IPS-20b (cell line): ENCODE results near the gene TSPAN4.

Experiments used
- H3K27ac ChIP-seq: one replicate; pipeline ENCODE4 v1.5.1; 2013; ENCODE audit warnings: low read length
- H3K27me3 ChIP-seq: 2 replicates; pipeline ENCODE4 v1.6.1; 2013; ENCODE audit warnings: mild to moderate bottlenecking, low read length, inconsistent platforms; ENCODE audit not compliant: insufficient read depth
- H3K36me3 ChIP-seq: 2 replicates; pipeline ENCODE4 v1.6.1; 2013; ENCODE audit warnings: low read depth, mild to moderate bottlenecking, inconsistent platforms, low read length, moderate library complexity; ENCODE audit not compliant: insufficient read depth
- H3K4me1 ChIP-seq: 2 replicates; pipeline ENCODE4 v1.6.1; 2013; ENCODE audit warnings: mild to moderate bottlenecking, control low read depth, inconsistent platforms, low read length, moderate library complexity; ENCODE audit not compliant: insufficient read depth
- H3K4me3 ChIP-seq: 2 replicates; pipeline ENCODE4 v1.5.1; 2013; ENCODE audit warnings: mild to moderate bottlenecking, low read length, inconsistent platforms
- H3K9ac ChIP-seq: 2 replicates; pipeline ENCODE4 v1.6.1; 2013; ENCODE audit warnings: low read depth, mild to moderate bottlenecking, inconsistent platforms, low read length, moderate library complexity
- H3K9me3 ChIP-seq: 2 replicates; pipeline ENCODE4 v1.6.1; 2013; ENCODE audit warnings: mild to moderate bottlenecking, low read depth, low read length, inconsistent platforms; ENCODE audit not compliant: insufficient read depth

TSPAN4 gene

DNA sequence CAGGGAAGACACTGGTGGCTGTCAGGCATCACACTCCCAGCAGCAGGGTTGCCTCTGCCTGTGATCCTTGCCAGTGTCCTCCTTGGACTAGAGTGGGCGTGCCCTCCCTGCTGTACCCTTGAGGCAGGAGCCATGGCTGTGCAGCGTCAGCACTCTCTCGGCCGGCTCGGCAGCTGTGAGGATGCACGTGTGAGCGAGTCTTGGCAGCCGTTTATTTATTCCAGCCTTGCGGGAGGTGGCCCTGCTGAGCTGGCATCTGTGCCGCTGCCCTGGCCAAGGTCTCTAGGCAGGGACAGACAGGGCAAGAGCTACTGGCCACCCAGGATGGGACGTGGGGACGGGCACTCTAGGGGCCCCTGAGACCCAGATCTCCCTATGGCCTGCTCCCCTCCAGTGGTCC lies 33.9 kb downstream of the TSPAN4 start:
- H3K27ac ChIP-seq, result no peak overlapping the region
- H3K9ac ChIP-seq, result no peak overlapping the region
- peaks cover 28% of the 10 kb centered on the region for H3K36me3 ChIP-seq
- H3K27me3 ChIP-seq, result no peaks in the 10 kb centered on the region; the same call in 1 of the 2 replicates
- H3K4me1 ChIP-seq, result no peaks in the 10 kb centered on the region
- no peak overlapping the region for H3K4me3 ChIP-seq
- no peaks in the 10 kb centered on the region for H3K9me3 ChIP-seq

DNA sequence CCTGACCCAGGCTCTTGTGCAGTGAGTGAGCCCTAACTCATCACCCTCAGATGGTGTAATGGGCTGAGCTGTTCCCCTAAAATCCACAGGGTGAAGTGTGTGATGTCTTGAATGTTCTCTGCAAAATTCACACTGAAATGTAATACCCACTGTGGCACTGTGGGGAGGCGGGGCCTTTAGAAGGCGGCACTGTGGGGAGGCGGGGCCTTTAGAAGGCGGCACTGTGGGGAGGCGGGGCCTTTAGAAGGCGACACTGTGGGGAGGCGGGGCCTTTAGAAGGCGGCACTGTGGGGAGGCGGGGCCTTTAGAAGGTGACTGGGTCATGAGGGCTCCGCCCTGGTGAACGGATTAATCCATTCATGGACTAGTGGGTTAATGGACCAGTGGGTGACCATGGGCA lies 34.9 kb downstream of the TSPAN4 start:
- Histone ChIP-seq H3K4me3 (no peak overlapping the region), H3K36me3 (peaks cover 32% of the 10 kb centered on the region), H3K9ac (no peak overlapping the region), H3K4me1 (no peaks in the 10 kb centered on the region), H3K27me3 (no peaks in the 10 kb centered on the region; the same call in 1 of the 2 replicates), H3K27ac (no peak overlapping the region), H3K9me3 (no peaks in the 10 kb centered on the region)

DNA sequence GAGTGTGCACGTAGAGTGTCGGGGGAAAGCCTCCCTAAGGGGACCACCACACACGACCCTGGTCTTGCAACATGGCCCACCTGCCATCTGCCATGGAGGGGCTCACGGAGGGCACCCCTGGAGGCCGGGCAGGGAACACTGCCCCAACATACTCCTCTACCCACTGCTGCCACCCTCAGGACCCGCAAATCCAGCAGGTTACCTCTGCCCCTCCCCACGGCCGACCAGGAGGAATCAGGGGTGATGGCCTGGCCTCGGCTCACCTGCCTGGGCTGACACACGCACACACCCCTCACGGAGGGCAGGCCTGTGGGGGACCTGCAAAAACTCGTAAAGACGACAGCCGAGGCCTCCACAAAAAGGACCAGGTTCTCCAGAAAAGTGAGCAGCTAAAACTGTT lies 37.8 kb downstream of the TSPAN4 start:
- no peak overlapping the region for H3K9ac ChIP-seq
- H3K9me3 ChIP-seq, result no peaks in the 10 kb centered on the region
- H3K36me3 ChIP-seq, result peaks cover 37% of the 10 kb centered on the region

DNA sequence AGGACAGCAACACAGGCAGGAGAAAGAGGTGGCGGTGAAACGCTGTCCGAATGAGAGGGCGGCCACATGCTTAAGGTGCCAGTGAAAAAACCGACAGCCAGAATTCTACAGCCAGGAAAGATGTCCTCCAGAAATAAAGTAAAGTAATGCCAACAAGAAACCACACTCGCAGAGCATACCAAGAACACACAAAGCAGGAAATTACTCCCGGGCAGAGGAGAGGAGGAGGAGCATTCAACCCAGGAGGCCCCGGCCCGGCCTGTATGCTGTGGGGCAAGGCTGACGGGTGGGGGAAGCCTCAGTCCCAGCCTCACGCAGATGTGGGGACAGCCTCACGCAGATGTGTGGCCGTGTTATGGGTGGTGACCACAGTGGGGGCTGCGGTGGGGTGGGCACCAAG lies 39.9 kb downstream of the TSPAN4 start:
- Histone ChIP-seq H3K4me3 (no peak overlapping the region), H3K9me3 (no peaks in the 10 kb centered on the region), H3K36me3 (peaks cover 51% of the 10 kb centered on the region), H3K27ac (no peak overlapping the region), H3K27me3 (no peaks in the 10 kb centered on the region), H3K9ac (no peak overlapping the region), H3K4me1 (no peaks in the 10 kb centered on the region)

More for the DNA sequence above, 37.8 kb downstream of the TSPAN4 start:
- H3K4me1 ChIP-seq, result no peaks in the 10 kb centered on the region
- no peak overlapping the region for H3K4me3 ChIP-seq
- no peaks in the 10 kb centered on the region for H3K27me3 ChIP-seq
- no peak overlapping the region for H3K27ac ChIP-seq

DNA sequence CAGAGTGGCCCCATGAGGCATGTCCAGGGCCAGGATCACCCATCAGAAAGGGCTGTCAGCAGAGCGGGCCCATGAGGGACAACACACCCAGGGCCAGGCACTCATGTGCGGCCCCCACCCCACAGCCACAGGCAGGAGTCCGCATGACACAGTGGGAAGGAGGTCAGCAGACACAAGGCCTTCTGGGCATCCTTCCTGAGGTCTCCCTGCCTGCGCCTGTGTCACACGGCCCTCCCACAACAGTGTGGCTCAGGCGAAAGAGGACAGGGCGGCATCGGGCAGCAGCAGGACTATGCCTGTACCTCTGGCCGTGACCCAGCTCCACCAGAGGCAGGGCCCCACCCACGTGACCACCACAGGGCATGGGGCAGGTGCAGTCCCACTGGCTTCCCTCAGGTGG lies 40.9 kb downstream of the TSPAN4 start:
- no peaks in the 10 kb centered on the region for H3K27me3 ChIP-seq

DNA sequence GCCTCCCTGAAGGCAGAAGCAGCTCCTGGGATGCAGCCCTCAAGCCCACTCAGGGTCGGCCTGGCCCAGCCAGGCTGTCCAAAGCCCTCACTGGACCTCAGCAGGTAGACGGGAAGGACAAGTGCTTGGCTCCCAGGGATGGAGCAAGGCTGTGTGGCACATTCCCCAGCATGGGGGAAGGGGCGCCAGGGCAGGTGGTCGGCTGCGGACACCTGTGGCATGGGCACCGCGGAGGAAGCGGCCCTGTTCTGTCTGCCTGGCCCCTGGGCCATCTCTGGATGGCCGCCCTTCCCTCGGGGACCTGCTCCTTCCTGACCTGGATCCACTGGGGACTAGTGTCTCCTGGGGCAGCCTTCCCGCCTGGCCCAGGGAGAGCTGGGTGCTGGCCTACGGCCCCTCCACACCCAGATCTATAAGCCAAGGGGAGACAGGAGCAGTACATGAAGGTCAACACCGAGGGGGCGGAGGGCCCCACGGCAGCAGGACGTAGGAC lies 42.0 kb downstream of the TSPAN4 start:
- peaks cover 49% of the 10 kb centered on the region for H3K36me3 ChIP-seq
- H3K4me3 ChIP-seq, result no peak overlapping the region
- H3K27ac ChIP-seq, result no peak overlapping the region
- H3K4me1 ChIP-seq, result no peaks in the 10 kb centered on the region
- H3K27me3 ChIP-seq, result no peaks in the 10 kb centered on the region
- no peak overlapping the region for H3K9ac ChIP-seq
- no peaks in the 10 kb centered on the region for H3K9me3 ChIP-seq

More for the DNA sequence above, 40.9 kb downstream of the TSPAN4 start:
- Histone ChIP-seq H3K9me3 (no peaks in the 10 kb centered on the region), H3K36me3 (peaks cover 55% of the 10 kb centered on the region), H3K9ac (no peak overlapping the region), H3K4me3 (no peak overlapping the region), H3K4me1 (no peaks in the 10 kb centered on the region), H3K27ac (no peak overlapping the region)

DNA sequence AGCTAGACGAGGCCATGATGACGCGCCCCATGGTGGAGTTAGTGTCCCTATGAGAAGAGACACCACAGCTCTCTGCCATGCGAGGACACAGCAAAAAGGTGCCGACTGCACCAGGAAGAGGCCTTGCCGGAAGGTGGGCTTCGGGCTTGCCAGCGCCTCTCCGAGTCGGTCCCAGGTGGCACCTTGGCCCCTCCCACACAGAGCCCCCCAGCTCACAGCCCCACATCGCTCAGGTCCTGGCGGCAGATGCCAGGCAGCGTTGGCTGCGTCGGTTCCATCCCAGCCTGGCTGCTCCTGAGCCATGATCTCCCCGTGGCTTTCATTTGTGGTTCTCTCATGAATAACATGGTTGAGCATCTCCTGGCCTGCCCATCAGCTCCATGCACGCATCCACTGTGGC lies 43.9 kb downstream of the TSPAN4 start:
- peaks cover 34% of the 10 kb centered on the region for H3K36me3 ChIP-seq
- H3K27me3 ChIP-seq, result no peaks in the 10 kb centered on the region

DNA sequence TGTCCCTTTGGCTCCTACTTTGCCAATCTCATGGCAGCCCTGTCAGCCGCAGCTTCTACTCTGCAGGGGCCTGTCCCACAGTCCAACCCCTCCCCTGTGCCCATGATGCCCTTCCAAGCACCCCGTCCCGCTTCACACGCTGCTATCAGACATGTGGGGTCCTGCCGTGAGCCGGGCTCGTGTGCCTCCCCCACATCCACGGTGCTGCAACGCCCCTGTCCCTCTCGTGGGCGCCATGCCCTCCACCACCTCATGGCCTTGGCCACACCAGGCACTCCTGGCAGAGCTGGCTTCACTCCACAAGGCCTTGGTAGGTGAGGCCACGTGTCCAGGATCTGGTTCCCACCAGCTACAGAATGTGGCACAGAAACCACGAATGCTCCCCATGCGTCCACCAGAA lies 44.9 kb downstream of the TSPAN4 start:
- Histone ChIP-seq H3K9me3 (no peaks in the 10 kb centered on the region), H3K9ac (no peak overlapping the region), H3K36me3 (peaks cover 29% of the 10 kb centered on the region), H3K4me3 (no peak overlapping the region), H3K27me3 (no peaks in the 10 kb centered on the region), H3K27ac (no peak overlapping the region), H3K4me1 (no peaks in the 10 kb centered on the region; the same call in 1 of the 2 replicates)

More for the DNA sequence above, 43.9 kb downstream of the TSPAN4 start:
- H3K4me1 ChIP-seq, result no peaks in the 10 kb centered on the region; the same call in 1 of the 2 replicates
- H3K9ac ChIP-seq, result no peak overlapping the region
- H3K27ac ChIP-seq, result no peak overlapping the region
- H3K9me3 ChIP-seq, result no peaks in the 10 kb centered on the region
- no peak overlapping the region for H3K4me3 ChIP-seq

DNA sequence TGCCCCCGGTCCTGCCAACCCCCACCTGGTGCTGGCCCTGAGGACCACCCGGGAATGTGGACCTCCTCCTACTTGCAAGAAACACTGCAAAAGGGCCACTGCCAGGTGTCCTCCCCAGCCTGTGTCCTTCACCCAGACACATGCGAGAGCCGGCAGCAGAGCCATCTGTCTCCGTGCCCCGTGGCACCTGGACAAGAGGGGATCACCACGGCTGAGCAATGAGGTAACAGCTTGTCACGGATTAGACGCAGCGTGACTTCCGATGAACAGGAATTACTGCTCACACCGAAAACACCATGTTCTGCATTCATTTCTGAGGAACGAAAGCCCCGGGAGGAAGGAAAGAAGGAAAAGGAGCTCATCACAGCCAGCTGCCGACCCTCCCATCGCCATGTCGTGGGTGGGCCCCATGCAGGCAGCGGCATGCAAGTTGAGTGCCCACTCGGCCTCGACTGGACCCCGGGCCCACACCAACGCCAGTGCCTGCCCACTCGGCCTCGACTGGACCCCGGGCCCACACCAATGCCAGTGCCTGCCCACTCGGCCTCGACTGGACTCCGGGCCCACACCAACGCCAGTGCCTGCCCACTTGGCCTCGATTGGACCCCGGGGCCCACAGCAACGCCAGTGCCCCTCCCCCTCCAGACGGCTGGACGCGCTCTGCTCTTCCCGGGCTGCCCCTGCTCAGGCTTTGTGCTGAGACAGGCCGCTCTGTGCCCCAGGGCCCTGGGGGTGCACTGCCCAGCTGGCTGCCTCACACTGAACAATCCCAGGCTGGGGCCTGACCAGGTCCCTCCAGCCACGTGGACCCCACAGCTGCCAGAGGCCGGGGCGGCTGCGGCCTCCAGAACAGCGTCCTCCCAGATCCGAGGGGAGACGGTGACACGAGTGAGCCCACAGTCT lies 45.9 kb downstream of the TSPAN4 start:
- H3K36me3 ChIP-seq, result 0 out of 2 replicates have a peak, but pooled peaks cover 22% of the 10 kb centered on the region
- no peaks in the 10 kb centered on the region for H3K27me3 ChIP-seq

DNA sequence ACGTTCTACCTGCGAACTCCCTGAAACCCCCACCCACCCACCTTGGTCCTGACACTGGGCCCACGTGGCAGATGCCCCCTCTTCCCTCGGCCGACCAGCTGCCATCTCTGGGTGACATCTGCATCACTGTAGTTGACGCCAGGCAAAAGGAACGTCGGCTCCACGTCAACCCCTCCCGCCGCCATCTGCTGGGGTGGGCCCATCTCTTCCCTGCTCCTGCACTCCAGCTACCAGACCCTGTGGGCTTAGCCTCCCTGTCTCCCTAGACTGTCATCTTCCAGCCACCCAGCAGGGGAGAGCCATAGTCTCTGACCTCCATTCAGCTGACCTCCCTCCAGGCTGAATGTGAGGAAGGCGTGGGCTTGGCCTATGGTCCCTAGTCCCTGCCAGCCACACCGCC lies 46.6 kb downstream of the TSPAN4 start:
- H3K9me3 ChIP-seq, result no peaks in the 10 kb centered on the region
- no peak overlapping the region for H3K4me3 ChIP-seq
- H3K9ac ChIP-seq, result no peak overlapping the region
- H3K36me3 ChIP-seq, result 0 out of 2 replicates have a peak, but pooled peaks cover 19% of the 10 kb centered on the region
- no peaks in the 10 kb centered on the region for H3K27me3 ChIP-seq
- H3K4me1 ChIP-seq, result no peaks in the 10 kb centered on the region; the same call in 1 of the 2 replicates
- H3K27ac ChIP-seq, result no peak overlapping the region

More for the DNA sequence above, 45.9 kb downstream of the TSPAN4 start:
- H3K9me3 ChIP-seq, result no peaks in the 10 kb centered on the region
- no peak overlapping the region for H3K4me3 ChIP-seq
- H3K4me1 ChIP-seq, result no peaks in the 10 kb centered on the region; the same call in 1 of the 2 replicates
- H3K9ac ChIP-seq, result no peak overlapping the region
- no peak overlapping the region for H3K27ac ChIP-seq

DNA sequence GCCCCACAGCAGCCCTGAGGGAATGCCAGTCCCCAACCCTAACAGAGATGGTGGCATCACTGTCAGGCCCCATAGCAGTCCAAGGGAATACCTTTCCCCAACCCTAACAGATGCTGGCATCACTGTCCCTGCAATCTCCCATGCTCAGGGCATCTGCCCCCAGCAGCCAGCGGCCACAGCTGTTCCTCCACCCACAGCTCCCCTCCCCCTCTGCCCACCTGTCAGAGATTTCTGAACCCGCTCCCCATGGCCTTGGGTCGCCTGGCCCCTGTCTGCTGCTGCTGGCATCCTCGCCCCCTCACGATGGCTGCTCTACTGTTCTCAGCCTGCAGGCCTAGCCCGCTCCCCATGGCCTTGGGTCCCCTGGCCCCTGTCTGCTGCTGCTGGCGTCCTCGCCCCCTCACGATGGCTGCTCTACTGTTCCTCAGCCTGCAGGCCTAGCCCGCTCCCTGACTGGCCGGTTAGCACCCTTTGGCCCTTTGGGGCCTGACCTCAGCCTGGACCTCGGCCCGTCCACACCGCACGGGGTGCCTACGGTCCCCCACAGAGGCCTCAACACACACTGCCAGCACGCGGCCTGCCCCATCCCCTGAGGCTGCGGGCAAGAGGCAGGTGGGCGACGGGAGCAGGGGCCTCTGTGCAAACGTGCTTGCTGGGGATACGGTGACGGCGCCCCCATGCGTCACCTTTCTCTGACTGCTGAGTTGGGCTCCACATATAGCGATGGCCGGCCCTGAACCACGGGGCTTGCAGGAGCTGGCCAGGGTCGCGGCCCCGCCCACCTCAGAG lies 47.2 kb downstream of the TSPAN4 start:
- 0 out of 2 replicates have a peak, but pooled peaks cover 19% of the 10 kb centered on the region for H3K36me3 ChIP-seq
- H3K4me3 ChIP-seq, result no peak overlapping the region
- no peaks in the 10 kb centered on the region for H3K9me3 ChIP-seq
- no peaks in the 10 kb centered on the region; the same call in 1 of the 2 replicates for H3K4me1 ChIP-seq
- no peak overlapping the region for H3K9ac ChIP-seq
- no peaks in the 10 kb centered on the region for H3K27me3 ChIP-seq
- H3K27ac ChIP-seq, result no peak overlapping the region
